ENCODE data around the gene ST7L.

DNA sequence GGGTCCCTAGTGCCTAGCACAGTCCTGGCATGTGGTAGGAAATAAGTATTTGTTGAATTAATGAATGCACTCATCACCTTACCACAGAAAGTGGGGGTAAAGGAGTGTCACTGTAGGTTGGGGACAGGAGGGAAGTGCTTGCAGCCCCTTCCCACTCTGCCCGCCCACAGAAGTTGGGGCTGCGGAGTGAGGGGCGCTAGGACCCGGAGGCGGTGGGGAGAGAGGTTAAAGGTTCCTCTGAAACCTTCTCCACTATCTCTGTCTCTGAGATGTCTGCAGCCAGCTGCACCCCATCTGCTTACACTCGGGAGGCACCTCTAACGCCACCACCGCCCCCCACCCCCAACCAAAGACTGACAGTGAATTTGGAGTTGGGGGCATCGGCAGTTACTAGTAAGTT, 111.6 kb downstream of the ST7L start:
- TF ChIP-seq, protein P1, sequence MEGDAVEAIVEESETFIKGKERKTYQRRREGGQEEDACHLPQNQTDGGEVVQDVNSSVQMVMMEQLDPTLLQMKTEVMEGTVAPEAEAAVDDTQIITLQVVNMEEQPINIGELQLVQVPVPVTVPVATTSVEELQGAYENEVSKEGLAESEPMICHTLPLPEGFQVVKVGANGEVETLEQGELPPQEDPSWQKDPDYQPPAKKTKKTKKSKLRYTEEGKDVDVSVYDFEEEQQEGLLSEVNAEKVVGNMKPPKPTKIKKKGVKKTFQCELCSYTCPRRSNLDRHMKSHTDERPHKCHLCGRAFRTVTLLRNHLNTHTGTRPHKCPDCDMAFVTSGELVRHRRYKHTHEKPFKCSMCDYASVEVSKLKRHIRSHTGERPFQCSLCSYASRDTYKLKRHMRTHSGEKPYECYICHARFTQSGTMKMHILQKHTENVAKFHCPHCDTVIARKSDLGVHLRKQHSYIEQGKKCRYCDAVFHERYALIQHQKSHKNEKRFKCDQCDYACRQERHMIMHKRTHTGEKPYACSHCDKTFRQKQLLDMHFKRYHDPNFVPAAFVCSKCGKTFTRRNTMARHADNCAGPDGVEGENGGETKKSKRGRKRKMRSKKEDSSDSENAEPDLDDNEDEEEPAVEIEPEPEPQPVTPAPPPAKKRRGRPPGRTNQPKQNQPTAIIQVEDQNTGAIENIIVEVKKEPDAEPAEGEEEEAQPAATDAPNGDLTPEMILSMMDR (optimal IDR thresholded peaks at IDR 0.05 in 1 of 3, IDR thresholded peaks at IDR 0.05 in 1 of 3, conservative IDR thresholded peaks at IDR 0.05 in 1 of 3; ENCODE audit: extremely low read depth in 1 of 3, insufficient read depth in 2 of 3, low read length in 3 of 3), result no peak
- no peak for TF ChIP-seq EZH2 (IDR thresholded peaks at IDR 0.05; ENCODE audit: low read length)

Measured in keratinocyte (primary cell).